Amygdala (tissue), 56 donors: ENCODE results near the gene ELL.
A peak's percentile ranks its signal among the peaks of the same experiment; 100 is the strongest.

Experiments
- DNase-seq, 56 donors: peaks; one replicate each; lab custom pipeline; 2025; lab: John Stamatoyannopoulos, UW

Gene ELL

DNA sequence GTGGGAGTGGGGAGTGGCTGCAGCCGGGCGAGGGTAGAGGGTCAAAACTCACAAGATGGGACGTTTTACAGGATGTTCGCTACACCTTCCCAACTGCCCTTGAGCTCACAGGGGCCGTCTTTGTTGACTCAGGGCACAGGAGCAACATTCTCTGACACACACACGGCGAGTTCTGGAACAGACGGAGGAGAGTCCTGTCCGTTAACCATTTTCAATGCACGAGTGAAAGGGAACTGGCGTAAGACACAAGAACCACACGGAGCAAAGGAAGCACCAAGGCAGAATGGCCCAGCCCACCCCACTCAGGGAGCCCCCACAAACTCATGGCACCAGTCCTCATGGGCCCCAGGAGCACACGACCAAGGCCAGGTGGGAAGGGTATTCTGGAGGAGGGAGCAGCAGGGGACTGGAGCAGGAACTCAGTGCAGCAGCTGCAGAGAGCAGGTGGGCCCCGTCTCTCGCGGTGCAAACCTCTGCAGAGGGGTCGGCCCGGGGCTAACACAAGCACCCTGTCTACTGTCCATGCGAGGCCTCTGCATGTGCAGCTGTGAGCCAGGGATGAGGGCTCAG, 46.0 kb downstream of the ELL start:
- no peak for DNase-seq

DNA sequence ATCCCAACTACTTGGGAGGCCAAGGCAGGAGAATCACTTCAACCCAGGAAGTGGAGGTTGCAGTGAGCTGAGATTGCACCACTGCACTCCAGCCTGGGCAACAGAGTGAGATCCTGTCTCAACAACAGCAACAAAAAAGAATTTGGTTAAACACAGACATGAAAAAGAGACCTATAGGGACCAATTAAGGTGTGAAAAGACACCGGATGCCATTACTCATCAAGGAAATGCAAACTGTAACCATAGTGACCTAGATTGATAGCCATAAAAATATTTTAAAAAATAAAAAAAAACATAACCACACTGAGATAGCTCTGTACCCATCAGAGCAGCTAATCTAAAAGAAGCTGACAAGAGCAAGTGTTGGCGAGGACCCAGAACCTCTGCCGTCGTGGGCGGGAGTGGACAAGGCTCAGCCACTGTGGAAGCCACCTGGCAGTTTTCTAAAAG, 46.8 kb downstream of the ELL start:
- DNase-seq: no peak

DNA sequence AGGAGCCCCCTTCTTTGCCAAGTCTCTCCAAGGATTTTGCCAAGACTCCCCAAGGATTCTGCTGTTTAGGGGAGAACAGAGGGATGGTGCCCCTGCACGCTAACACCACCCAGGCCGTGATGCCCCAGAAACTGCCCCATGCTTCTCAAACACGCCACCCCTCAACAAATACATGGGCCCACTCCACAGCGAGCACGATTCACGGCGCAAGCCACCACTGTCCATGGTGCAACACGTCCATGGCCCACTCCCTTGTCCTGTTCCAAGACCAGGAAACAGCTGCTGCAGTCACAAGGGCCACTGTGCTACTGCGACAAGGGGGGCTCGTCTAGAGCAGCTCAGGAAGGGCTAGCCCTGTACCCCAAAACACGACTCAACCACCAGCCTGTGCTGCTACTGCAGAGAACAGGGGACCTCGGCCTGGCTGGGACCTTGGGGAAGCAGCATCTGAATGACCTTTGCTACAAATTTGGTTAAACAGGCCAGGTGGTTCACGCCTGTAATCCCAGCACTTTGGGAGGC, 47.4 kb downstream of the ELL start:
- no peak for DNase-seq

DNA sequence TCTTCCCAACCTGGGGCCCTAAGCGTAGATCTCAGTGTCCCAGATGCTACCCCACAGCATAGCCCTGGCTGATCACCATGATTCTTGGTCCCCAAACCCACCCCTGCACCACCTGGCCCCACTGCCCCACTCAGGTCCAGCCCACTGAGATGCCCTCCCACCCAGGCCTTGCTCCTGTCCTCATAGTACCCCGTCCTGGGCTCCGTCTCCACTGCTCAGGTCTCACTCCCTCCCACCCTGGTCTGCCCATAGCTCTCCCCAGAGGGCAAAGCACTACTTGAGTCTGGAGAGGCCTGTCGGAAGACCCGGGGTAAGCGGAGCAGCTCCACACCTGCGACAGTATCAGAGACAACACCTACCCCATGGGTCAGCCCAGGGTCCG, 48.2 kb downstream of the ELL start:
- DNase-seq: no peak

DNA sequence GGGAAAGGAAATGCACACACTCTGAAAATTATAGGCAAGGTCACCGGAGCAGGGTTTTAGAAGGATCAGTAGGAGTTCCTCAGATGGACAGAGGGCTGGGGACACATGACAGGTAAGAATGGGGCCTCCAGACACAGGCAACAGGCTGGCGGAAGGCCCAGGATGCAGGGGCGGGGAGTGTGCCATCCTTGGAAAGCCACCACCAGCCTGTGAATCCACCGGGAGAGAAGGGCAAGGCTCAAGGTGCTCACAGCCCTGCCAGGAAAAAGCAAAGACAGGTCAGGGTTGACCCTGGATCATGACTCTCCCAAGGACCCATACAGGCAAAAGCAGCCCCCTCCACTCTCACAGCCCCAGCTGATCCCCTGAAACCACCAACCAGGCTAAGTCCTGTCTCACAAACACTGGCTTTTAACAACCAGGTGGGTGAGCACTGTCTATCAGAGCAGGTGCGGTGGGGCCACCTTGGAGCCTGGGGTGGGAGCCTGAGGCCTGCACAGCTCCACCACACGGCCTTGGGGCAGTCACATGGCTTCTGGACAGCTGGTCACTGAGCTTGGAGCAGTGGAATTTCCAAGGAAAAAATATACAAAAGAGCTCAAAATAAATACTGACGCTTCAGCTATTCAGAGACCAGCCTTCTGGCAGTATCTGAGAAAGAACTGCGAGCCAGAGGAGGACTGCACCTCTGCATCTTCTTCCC, 48.7 kb downstream of the ELL start:
- DNase-seq: no peak

DNA sequence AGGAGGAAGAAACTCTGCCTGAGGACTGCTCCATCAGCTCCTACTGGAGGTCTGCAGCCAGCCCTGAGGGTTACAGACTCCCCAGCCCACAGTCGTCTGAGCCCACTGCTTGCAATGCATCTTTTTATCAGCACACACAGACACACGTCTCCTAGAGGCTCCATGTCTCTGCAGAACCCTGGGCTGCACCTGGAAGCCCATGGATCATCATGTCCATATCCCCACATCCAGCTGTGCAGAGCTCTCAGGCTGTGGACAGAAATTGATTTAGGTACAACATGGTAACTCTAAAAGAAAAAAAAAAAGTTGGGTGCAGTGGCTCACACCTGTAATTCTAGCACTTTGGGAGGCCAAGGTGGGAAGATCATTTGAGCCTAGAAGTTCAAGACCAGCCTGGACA, 51.1 kb downstream of the ELL start:
- no peak for DNase-seq

DNA sequence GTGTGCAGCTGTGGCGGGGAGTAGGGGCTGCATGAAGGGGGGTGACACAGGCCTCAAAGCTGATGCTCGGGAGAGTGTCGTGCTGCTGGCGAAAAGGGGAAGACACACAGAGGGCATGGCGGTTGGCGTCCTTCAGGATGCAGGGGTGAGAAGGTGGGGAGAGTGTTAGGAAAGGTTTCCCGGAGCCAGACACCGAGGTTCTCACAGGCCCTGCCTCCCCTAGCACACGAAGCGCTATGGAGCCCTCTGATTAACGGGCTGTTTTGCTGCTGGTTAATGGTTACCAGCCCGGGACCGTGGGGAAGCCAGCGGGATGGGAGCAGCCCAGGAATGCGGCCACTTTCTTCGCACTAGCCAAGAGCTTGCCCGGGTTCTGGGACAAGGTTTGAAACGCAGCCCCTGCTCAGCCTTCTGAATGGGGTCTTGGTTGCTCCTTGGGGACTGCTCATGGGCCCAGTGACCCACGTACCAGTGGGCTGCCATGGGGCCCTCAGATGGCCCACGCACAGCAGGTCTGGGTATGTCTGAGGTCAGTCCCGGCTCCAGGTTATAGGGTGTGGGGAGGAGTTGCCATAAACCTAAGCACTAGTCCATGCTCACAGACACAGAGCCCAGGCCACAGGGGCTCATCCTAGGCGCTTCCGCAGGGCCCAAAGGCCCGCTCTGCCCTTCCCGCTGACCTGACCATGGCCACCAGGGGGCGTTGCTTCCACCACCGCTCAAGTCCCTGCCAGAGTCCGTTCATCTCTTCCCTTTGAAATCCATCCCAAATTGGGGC, 52.6 kb downstream of the ELL start:
- DNase-seq: peak in 17 of 56 donors; percentile 3 to 62 (median 25)

DNA sequence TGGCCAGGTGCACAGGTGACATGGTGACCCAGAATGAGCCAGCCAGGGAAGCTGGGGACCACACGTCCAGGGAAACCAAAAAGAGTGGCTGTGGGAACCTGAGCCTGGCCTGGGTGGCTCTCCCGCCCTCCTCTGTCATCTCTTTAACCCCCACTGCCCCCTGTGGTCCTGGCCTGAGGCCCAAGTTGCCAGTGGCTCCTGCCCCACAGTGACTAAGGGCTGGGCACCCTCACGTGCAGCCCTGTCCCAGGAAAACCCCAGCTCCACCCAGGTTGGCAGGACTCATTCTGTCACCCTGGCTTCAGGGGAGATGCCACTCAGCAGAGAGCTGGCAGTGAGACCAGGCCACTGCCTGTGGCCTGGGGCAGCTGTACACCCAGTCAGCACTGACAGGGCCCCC, 53.4 kb downstream of the ELL start:
- DNase-seq: no peak

DNA sequence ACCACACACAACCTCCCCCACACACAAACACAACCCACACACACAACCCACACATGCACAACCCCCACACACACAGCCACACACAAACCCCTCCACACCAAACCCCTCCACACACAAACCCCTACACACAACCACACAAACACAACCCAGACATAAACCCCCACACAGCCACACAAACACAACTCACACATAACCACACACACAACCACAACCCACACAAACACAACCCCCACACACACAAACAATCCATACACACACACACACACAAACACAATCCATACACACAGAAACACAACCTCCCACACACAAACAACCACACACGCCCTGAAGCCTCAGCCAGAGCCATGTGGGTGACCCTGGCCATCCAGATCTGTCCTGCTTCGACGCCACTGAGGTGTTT, 53.9 kb downstream of the ELL start:
- DNase-seq: no peak

DNA sequence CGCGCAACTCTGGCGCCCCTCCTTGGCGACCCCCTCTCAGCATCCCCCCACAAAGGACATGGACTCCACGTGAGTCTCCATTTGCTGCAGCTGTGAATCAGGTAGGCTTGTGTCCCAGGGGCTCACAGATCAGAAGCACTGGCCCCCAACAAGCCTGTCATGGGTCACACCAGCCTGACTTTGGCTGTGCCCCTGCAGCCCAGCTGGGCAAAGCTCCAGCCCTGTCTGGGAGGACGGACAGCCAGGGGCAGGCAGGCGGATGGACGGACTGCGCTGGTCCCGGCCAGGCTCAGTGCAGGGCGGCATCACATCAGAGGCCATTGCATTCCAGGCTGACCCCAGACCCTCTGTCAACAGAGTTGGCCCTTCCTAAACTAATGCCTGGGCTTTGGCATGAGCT, 55.5 kb downstream of the ELL start:
- no peak for DNase-seq

DNA sequence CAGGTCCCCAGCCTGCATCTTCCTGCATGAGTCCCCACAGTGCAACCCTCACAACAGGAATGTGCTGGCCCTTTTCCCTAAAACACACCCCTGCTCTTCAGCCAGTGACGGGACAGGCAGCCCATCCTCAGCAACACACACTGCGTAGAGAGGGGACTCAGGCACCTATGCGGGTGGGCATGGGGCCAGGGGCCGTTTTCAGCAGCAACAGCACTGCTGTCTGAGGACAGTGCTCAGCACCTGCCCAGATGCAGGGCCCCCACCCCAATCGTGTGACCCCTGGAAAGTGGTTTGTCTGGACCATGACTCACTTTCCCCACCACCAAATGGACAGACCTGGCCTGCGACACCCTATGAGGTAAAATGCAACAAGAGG, 55.9 kb downstream of the ELL start:
- DNase-seq: no peak

DNA sequence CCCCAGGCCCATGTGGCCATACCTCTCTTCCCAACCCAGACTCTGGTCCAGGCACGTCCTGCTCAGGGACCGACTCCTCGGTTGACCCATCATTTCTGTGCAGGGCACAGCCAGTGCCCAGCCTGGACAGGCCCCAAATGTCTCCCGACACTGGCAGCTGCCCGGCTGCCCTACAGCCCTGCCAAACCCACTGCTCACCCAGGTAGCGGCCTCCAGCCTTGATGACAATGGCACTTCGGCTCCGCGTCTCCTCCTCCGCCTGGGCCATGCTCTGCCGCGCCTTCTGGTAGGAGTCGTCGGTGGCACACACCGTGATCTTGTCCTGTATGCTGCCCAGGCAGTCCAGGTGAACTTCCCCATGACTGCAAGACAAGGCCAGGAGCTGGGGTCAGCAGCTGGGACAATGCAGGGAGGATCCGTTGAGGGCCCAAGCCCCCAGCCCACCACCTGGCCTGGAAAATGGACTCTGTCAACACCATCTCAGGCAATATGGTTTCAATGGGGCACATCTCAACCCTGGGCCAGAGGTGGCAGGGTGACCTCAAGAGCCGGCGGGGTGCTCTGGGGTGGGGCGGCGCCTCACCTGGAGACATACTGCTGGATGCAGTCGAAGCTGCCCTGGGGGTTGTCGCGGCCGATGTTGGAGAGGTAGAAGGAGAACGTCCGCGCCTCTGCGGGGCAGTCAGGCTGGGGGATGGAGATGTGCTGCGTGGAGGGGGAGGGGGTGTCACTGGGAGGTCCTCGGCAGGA, 56.5 kb downstream of the ELL start:
- DNase-seq: peak in 1 of 56 donors; percentile 12

DNA sequence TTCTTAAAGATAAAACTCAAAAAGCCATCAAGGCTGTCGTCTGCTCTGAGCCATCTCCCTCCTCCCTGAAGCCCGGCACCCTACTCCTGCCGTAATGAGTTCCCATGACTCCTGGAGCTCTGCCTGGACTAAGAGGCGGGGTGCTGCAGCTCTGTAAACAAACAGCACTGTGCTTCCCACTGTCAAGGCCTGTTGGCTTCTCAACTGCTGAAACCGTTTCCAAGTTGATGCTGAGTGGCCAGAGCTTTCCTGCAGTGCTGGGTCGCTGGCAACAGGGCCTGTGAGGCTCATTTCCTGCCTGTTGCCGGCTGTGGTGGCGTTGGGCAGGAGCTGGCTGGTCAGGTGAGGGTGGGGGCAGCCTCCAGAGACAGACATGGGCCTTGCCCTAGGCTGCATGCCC, 57.2 kb downstream of the ELL start:
- DNase-seq: peak in 55 of 56 donors; percentile 10 to 94 (median 73)

DNA sequence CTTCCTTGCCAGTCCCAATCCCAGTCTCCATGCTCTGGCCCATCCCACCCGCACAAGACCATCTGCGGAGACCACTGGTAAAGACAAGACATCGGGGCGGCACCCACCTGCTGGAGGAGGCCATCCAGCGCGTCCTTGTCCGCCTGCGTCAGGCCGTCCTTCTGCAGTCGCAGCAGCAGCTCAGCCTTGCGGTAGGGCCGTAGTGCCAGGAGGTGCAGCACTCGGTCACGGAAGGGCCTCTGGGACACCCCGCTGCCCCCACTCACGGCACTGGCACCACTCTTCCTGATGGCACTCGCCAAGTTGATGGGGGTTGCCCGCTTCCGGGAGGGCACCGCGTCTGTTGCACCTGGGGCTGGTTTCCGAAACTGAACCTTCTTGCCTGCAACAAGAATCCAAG, 60.4 kb downstream of the ELL start:
- DNase-seq: no peak

DNA sequence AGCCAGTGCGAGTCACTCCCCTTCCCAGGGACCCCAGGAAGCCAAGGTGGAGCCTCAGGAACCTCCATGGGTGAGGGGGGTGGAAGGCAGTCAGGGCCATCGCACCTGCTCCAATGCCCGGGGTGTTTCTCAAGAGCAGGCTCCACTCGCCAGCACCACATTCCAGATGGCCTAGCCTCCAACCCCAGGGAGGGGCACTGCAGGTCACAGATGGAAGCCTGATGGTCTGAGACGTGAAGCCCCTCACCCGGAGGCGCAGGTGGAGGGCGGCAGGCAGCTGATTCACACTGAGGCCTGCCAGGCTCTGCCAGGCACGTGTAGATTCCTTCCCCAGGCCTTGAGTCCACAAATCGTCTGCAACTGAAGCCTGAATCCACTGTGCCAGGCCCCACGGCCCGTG, 61.0 kb downstream of the ELL start:
- no peak for DNase-seq

DNA sequence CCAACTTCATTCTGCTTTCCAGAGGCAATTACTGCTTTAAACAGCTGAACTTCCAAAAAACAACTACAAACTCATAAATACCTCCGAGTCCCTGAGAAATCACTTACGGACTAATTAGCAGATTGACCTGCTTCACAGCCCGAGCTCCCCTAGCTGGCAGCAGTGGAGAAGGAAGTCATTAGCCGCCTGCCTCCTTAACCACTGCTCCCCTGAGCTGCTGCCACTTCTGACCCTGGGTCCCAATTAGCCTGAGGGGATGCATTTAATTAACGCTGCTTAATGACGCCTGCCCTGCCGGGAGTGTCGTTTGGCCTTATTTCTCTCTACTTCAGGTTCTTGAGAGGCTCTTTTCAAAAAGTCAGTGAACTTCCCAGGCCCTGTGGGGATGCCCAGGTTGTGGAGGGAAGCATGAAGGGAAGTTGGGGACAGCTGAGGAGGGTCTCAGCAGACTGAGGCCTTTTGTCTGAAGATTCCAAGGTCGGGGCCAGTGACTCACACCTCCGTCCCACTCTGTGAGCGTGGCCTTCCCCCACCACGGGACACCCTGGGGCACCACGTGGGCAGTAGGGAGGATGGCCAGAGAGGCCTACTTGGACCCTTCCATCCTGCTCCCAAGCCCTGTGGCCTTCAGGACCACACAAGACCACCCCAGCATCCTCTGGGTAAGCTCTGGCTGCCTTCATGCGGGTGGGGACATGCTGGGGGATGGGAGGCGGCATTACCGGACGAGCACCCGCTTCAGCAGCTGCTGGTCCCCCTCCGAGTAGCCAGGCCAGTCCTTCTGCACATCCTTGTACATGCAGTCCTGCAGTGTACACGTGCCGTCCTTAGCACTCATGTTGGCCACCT, 64.2 kb downstream of the ELL start:
- DNase-seq: no peak

DNA sequence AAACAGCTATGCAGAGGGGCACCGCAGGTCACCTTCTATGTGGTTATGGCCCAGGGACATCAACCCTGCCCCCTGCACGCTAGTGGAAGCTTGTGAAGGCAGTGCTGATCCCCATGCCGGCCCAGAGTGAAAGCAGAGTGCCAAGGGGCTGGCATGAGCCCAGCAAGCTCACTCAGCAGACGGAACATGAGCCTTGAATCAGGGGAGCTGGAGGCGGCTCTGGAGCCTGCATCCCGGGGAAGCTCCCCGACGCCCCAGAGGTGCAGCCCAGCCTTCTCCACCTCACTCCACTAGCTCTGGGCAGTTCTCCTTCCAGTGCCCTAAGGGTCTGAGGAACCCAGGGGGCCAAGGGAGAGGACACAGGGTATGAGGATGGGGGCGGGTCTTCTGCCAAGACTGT, 64.9 kb downstream of the ELL start:
- peak in 29 of 56 donors; percentile 8 to 79 (median 34) for DNase-seq

DNA sequence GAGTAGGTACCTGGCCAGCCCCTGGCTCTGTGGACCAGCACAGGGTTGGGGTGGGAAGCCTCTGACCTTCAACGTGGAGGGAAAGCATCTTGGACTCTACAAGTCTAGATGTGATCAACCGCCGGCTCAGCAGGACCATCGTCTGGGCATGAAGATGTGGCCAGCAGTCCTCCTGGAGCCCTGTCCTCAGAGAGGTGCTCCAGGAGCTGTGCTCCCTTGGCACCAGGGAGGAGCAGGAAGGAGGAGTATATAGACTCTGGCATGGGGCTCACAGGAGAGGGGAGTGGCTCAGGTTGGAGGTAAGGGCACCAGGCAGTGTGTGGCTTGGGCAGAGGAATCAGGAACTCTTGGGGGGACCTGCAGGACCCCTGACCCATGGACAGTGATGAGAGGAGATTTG, 65.6 kb downstream of the ELL start:
- no peak for DNase-seq

DNA sequence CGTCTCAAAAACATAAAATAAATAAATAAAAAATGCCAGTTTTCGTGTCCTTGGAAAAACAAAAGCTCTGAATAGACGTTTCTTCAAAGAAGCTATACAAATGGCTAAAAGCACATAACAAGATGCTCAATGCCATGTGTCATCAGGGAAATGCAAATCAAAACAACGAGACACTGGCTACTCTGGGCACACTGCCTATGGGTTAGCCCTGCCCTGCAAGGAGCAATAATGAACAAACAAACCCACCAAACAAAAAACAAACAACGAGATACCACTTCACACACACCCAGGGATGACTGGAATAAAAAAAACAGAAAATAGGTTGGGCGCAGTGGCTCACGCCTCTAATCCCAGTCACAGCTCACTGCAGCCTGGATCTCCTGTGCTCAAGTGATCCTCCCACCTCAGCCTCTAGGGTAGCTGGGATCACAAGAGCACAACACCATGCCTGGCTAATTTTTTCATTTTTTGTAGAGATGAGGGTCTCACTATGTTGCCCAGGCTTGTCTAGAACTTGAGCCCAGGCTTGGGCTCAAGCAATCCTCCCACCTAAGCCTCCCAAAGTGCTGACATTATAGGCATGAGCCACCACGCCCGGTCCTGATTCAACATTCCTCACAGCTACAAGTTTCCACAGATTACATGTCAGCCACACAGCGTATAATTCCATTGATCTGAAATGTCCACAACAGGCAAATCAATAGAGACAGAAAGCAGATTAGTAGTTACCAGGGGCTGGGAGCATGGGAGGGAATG, 68.4 kb downstream of the ELL start:
- DNase-seq: peak in 1 of 56 donors; percentile 15
